IPS-18c (cell line): ENCODE results near the gene FYN.

ENCODE experiments used
- H3K4me3 ChIP-seq: 2 replicates; pipeline ENCODE4 v1.7.0; 2013; ENCODE audit warnings: low read depth, mild to moderate bottlenecking, low read length, moderate library complexity; ENCODE audit not compliant: insufficient read depth
- H3K9me3 ChIP-seq: one replicate; pipeline ENCODE4 v1.6.1; 2013; ENCODE audit warnings: mild to moderate bottlenecking, low read length, moderate library complexity; ENCODE audit not compliant: control insufficient read depth, insufficient read depth

FYN gene

GRCh38 chr6:111864138-111865048 is 8.9 kb downstream of the FYN start:
- H3K4me3 ChIP-seq, result no peak overlapping the region
- H3K9me3 ChIP-seq, result no peaks in the 10 kb centered on the region

GRCh38 chr6:111862741-111863140 is 10.5 kb downstream of the FYN start:
- no peak overlapping the region for H3K4me3 ChIP-seq
- no peaks in the 10 kb centered on the region for H3K9me3 ChIP-seq

GRCh38 chr6:111862314-111862713 is 10.9 kb downstream of the FYN start:
- H3K9me3 ChIP-seq, result no peaks in the 10 kb centered on the region
- H3K4me3 ChIP-seq, result no peak overlapping the region

- Histone ChIP-seq H3K4me3 (no peak overlapping the region), H3K9me3 (no peaks in the 10 kb centered on the region)
These were observed 11.8 kb downstream of the FYN start for GRCh38 chr6:111861431-111861885.

GRCh38 chr6:111858347-111858746 is 14.9 kb downstream of the FYN start:
- Histone ChIP-seq H3K4me3 (no peak overlapping the region), H3K9me3 (no peaks in the 10 kb centered on the region)

DNA sequence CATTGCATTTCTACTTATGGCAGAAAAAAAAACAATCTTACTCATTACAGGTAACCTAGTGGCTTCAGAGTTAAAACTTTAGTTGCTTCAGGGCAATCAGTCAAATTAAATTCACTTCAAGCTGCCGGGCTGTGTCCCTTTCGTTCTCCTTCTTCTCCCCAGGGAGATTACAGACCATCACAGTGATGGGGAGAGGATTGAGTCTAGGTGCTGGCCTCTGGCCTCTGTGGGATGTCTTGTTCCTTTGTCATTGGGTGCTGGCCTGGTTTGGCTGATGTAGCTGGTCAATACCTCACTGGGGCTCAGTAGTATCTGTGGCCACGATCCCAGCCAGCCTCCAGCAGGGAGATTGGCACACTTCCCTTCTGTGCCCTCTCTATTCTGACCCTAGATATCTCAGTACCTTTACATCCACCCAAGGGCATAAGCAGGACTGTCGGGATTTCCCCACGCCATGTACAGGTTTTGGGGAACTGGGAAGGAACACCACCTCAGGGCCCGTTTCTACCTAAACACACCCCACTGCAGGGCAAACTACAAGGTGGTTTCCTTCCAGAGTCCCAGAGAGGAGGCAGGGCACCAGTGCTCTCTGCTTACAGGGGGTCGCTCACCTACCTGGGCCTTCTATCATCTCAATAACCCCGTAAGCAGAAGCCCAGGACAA is 15.4 kb downstream of the FYN start:
- Histone ChIP-seq H3K9me3 (no peaks in the 10 kb centered on the region), H3K4me3 (no peak overlapping the region)

DNA sequence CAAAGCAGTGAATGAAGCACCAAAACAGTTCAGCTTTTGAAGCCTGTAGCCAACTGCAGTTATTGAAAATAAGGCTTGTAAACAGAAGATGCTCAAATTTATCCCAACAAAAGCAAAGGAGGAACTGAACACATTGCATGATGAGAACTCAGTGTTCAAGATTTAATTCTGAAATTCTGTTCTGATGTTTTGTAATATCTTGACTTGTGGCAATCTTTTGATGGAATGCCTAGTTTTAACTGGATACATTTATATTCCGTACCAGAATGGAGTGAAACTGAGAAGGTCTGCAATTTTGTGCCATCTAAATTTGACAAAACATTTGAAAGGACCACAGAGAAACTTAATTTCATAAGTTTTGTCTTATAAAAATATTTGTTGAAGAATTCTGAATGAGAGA is 17.5 kb downstream of the FYN start:
- H3K4me3 ChIP-seq, result no peak overlapping the region

DNA sequence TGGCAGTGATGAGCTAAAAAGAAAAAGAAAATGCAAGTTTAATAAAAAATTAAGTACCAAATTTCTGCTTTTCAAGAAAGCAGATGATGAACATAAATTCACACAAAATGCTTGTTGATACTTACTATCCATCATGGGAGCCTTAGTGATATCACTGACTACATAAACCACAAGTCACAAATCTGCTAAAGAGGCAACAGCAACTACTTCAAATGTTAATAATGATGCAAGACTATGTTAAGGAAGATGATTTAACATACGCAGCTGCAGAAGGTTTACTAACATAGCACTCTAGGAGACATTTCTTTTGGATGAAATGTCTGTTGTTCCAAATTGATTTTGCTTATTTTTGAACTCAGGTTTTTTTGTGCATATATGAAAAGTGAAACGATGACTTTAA is 18.6 kb downstream of the FYN start:
- no peaks in the 10 kb centered on the region for H3K9me3 ChIP-seq

More for the DNA sequence above, 17.5 kb downstream of the FYN start:
- no peaks in the 10 kb centered on the region for H3K9me3 ChIP-seq

DNA sequence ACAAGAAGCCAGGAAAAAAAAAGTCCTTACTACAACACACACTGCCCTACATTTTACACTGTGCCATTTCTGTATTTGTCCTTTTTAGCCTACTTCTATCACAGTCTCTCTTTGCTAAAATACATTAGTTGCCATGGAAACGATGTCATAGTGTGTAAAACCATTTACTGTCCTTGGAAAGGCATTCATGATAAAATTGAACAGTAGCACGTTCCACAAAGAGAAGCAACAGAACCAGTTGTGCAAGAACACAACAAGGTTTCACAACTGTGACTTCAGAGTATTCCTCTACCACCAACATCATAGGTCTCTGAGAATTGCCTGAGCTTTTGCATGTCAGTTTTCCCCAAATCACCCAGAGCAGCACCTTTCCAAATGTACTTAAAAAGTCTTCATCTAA is 20.5 kb downstream of the FYN start:
- no peaks in the 10 kb centered on the region for H3K9me3 ChIP-seq
- H3K4me3 ChIP-seq, result no peak overlapping the region

More for the DNA sequence above, 18.6 kb downstream of the FYN start:
- H3K4me3 ChIP-seq, result no peak overlapping the region

DNA sequence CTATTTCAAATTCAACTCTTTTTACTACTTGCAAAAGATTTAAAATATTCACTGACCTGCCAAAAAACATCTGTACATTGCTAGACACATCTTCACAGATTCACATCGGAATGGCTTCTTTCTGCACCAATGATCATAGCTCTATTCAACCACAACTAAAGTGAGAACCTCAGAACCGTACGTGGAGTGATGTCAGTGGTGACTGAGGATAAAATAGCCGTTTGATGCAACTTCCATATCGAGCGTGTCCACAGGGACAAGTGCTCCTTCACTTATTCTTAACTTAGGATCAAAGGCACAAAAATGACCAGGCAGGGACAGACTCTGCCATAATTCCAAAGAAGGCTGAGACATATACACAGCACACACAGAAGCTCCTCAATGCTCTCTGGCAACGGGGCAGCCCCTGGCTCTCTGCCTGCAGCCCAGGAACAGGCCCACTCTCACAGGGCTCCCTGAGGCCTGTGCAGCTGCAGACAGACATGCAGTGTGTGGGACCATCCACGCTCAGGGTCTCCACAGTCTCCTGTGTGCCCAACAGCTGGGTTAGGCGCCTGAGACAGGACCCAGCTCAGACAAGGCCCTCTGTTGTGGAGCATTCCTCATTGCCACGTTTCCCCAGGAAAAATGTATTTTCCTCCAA is 22.8 kb downstream of the FYN start:
- Histone ChIP-seq H3K9me3 (no peaks in the 10 kb centered on the region), H3K4me3 (no peak overlapping the region)

- H3K4me3 ChIP-seq, result no peak overlapping the region
- no peaks in the 10 kb centered on the region for H3K9me3 ChIP-seq
These were observed 24.0 kb downstream of the FYN start for GRCh38 chr6:111849298-111849697.

DNA sequence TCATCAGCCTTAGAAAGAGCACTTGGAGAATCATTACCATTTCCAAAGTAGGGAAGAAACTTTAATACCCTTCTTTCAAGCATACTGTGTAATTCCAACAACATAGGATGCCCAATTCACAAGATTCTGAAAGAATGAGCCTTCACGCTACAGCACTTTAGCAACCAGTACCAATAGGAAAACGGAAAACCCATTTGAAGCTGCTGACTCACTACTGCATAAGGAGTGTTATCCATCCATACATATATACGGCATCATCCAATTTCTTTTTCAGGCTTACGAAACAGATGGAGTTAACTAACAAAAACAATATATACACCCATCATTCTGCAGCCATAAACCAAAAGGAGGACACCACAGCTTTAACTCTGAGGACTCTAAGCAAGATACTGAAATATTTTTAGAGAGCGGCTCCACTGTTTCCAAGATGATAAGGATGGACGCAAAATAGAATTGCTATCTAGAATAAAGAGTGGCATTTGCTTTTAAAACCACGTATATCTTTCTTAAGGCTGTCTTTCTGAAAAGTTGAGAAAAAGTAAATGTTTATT is 24.9 kb downstream of the FYN start:
- no peak overlapping the region for H3K4me3 ChIP-seq

GRCh38 chr6:111846492-111847409 is 26.5 kb downstream of the FYN start:
- no peaks in the 10 kb centered on the region for H3K9me3 ChIP-seq

More for the DNA sequence above, 24.9 kb downstream of the FYN start:
- no peaks in the 10 kb centered on the region for H3K9me3 ChIP-seq

GRCh38 chr6:111846066-111846465 is 27.2 kb downstream of the FYN start:
- H3K4me3 ChIP-seq, result no peak overlapping the region
- no peaks in the 10 kb centered on the region for H3K9me3 ChIP-seq

More at GRCh38 chr6:111846492-111847409, 26.5 kb downstream of the FYN start:
- no peak overlapping the region for H3K4me3 ChIP-seq

GRCh38 chr6:111845441-111845871 is 27.8 kb downstream of the FYN start:
- H3K4me3 ChIP-seq, result no peak overlapping the region; the same call in 1 of the 2 replicates

GRCh38 chr6:111844921-111845320 is 28.3 kb downstream of the FYN start:
- H3K9me3 ChIP-seq, result no peaks in the 10 kb centered on the region

More at GRCh38 chr6:111845441-111845871, 27.8 kb downstream of the FYN start:
- no peaks in the 10 kb centered on the region for H3K9me3 ChIP-seq

More at GRCh38 chr6:111844921-111845320, 28.3 kb downstream of the FYN start:
- no peak overlapping the region; the same call in 1 of the 2 replicates for H3K4me3 ChIP-seq
